Measurements from ENCODE around the gene ARHGAP22. TPM values are rescaled to one million over a fixed set of nuclear protein-coding genes. Genes with fewer than 3 reads are reported as not detected.
A peak's percentile ranks its signal among the peaks of the same experiment; 100 is the strongest.

The ARHGAP22 gene
- total RNA-seq, 1 donor: 45.6 TPM

DNA sequence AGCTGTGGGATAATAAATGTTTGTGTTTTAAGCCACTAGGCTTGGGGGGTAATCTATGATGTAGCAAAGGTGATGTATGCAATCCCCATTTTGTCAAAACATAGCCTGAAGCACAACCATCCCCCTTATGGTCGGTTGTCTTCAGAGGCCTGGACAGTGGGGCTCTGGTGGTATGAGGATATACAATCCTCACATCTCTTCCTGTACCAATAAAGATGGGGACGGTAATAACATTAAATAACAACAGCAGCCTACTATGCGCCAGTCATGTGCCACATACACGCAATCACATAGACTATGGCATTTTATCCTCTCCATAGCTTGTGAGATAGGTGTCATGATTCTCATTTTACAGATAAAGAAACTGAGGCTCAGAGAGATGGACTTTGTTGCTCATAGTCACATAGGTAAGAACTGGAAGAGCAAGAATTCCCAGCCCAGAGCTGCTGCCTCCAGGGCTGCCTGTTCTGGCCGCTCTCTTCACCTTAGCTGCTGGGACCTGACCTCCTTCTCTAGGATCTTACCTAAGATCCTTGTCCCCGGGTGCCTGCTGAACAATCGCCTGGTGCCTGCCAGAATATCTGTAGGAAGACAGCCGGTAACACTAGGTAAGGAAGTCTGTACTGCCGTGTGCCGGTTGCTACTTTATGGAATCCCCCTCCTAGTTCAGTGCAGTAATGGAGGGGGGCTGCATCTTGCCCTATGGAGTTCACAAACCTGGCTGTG lies 108.6 kb downstream of the ARHGAP22 start:
- Histone ChIP-seq H2AFZ (ENCODE audit: low read length) (no peak overlapping the region), H3K4me2 (ENCODE audit: insufficient read depth, low read length) (no peak overlapping the region), H3K4me1 (ENCODE audit: insufficient read depth, low read length) (peaks cover 17% of the 10 kb centered on the region), H3K27me3 (ENCODE audit: insufficient read depth, low read length) (no peaks in the 10 kb centered on the region), H3K27ac (ENCODE audit: low read depth, low read length) (peak overlapping the region; percentile 62), H3K4me3 (ENCODE audit: insufficient read depth, low read length) (no peak overlapping the region), H3K9me3 (ENCODE audit: low read depth, low read length) (no peaks in the 10 kb centered on the region), H3K36me3 (ENCODE audit: insufficient read depth, low read length) (peaks cover 18% of the 10 kb centered on the region), H4K20me1 (ENCODE audit: insufficient read depth, low read length) (peaks cover 37% of the 10 kb centered on the region), H3K79me2 (ENCODE audit: insufficient read depth, low read length) (peaks cover 97% of the 10 kb centered on the region)
- DNase-seq (ENCODE audit: insufficient read length, low spot score, missing footprints): no peak
- TF ChIP-seq CTCF (IDR thresholded peaks at IDR 0.05; ENCODE audit: extremely low read depth, low read depth, low read length): no peak

DNA sequence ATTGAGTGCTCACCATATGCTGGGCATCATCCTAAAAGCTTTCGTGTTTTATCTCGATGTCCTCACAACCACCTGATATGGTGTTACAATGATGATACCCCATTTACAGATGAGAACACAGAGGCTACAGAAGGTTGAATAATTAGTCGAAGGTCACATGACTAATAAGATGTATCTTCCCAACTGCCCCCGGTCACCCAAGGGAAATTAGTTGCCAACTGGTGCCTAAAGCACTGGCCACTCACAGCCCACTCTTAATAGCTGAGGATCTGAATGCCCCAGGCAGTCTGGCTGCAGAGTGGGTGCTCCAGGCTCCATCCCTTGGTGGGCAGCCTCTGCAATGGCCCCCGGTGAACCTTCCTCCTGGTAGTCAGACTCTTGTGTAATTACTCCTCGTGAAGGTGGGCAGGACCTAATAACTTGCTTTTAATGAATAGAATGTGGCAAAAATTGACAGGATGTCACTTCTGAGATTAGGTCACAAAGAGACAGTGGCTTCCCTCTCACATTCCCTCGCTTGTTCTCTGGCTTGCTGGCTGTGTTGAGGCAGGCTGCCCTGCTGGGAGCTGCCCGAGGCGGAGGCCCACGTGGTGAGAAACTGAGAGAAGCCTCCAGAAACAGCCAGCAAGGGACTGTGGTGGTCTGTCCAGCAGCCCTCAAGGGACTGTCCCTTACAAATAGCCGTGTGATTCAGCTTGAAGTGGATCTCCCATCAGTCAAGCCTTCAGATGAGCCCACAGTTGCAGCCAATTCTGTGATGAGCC lies 109.4 kb downstream of the ARHGAP22 start:
- peaks cover 18% of the 10 kb centered on the region for H3K36me3 ChIP-seq (ENCODE audit: insufficient read depth, low read length)
- no peak overlapping the region for H3K4me2 ChIP-seq (ENCODE audit: insufficient read depth, low read length)
- H3K9me3 ChIP-seq (ENCODE audit: low read depth, low read length): no peaks in the 10 kb centered on the region
- DNase-seq (ENCODE audit: insufficient read length, low spot score, missing footprints): peak; percentile 59
- H3K79me2 ChIP-seq (ENCODE audit: insufficient read depth, low read length): peaks cover 99% of the 10 kb centered on the region
- no peak for TF ChIP-seq CTCF (IDR thresholded peaks at IDR 0.05; ENCODE audit: extremely low read depth, low read depth, low read length)
- no peak overlapping the region for H3K27ac ChIP-seq (ENCODE audit: low read depth, low read length)
- no peak overlapping the region for H2AFZ ChIP-seq (ENCODE audit: low read length)
- no peak overlapping the region for H3K4me3 ChIP-seq (ENCODE audit: insufficient read depth, low read length)
- H3K27me3 ChIP-seq (ENCODE audit: insufficient read depth, low read length): no peaks in the 10 kb centered on the region
- peaks cover 15% of the 10 kb centered on the region for H3K4me1 ChIP-seq (ENCODE audit: insufficient read depth, low read length)
- peaks cover 43% of the 10 kb centered on the region for H4K20me1 ChIP-seq (ENCODE audit: insufficient read depth, low read length)

GRCh38 chr10:48494611-48495010 lies 110.3 kb downstream of the ARHGAP22 start:
- Histone ChIP-seq H4K20me1 (ENCODE audit: insufficient read depth, low read length) (peaks cover 40% of the 10 kb centered on the region), H3K4me1 (ENCODE audit: insufficient read depth, low read length) (peaks cover 15% of the 10 kb centered on the region), H3K4me3 (ENCODE audit: insufficient read depth, low read length) (no peak overlapping the region), H3K4me2 (ENCODE audit: insufficient read depth, low read length) (no peak overlapping the region), H3K36me3 (ENCODE audit: insufficient read depth, low read length) (peaks cover 18% of the 10 kb centered on the region), H3K27me3 (ENCODE audit: insufficient read depth, low read length) (no peaks in the 10 kb centered on the region), H3K9me3 (ENCODE audit: low read depth, low read length) (no peaks in the 10 kb centered on the region), H3K27ac (ENCODE audit: low read depth, low read length) (no peak overlapping the region), H3K79me2 (ENCODE audit: insufficient read depth, low read length) (peaks cover 97% of the 10 kb centered on the region), H2AFZ (ENCODE audit: low read length) (no peak overlapping the region)
- no peak for TF ChIP-seq CTCF (IDR thresholded peaks at IDR 0.05; ENCODE audit: extremely low read depth, low read depth, low read length)
- no peak for DNase-seq (ENCODE audit: insufficient read length, low spot score, missing footprints)

DNA sequence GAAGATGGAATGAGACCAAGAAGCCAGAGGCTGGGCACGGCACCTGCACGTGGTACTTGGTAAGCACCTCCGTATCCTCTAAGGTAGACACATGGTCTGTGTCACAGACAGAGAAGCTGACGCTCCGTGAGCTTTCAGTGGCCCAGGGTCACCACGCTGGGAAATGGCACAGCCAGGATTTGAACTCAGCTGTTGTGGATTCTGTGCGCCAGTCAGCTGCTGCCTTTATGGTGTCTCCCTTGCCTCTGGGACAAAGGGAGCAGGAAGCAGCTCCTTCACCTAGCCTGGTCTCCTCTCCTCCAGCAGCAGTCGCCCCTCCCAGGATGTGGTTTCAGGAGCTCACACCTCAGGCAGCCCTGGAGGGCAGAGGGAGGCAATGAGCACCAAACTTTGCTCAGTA lies 110.8 kb downstream of the ARHGAP22 start:
- Histone ChIP-seq H3K4me2 (ENCODE audit: insufficient read depth, low read length) (no peak overlapping the region), H3K4me3 (ENCODE audit: insufficient read depth, low read length) (no peak overlapping the region), H3K4me1 (ENCODE audit: insufficient read depth, low read length) (peaks cover 15% of the 10 kb centered on the region), H3K27ac (ENCODE audit: low read depth, low read length) (no peak overlapping the region), H3K9me3 (ENCODE audit: low read depth, low read length) (no peaks in the 10 kb centered on the region), H3K27me3 (ENCODE audit: insufficient read depth, low read length) (no peaks in the 10 kb centered on the region), H2AFZ (ENCODE audit: low read length) (no peak overlapping the region), H4K20me1 (ENCODE audit: insufficient read depth, low read length) (peaks cover 37% of the 10 kb centered on the region), H3K79me2 (ENCODE audit: insufficient read depth, low read length) (peaks cover 97% of the 10 kb centered on the region), H3K36me3 (ENCODE audit: insufficient read depth, low read length) (peaks cover 18% of the 10 kb centered on the region)
- no peak for TF ChIP-seq CTCF (IDR thresholded peaks at IDR 0.05; ENCODE audit: extremely low read depth, low read depth, low read length)
- no peak for DNase-seq (ENCODE audit: insufficient read length, low spot score, missing footprints)
